Measurements from ENCODE around the gene C5orf63. TPM values are rescaled to one million over a fixed set of nuclear protein-coding genes. Genes with fewer than 3 reads are reported as not detected.
"Not testable (repeated sequence)": the region's sequence is repeated elsewhere in the genome, so short reads cannot be mapped to it uniquely, and the experiment has no call there.

The C5orf63 gene
- total RNA-seq, 1 donor from 2014 or later, result 10.3 TPM

GRCh38 chr5:127055880-127056653 lies 17.2 kb downstream of the C5orf63 start:
- no peak overlapping the region for H3K4me3 ChIP-seq
- no peaks in the 10 kb centered on the region for H3K4me1 ChIP-seq
- H3K9me3 ChIP-seq (replicated peaks), result no peaks in the 10 kb centered on the region
- no peaks in the 10 kb centered on the region for H3K27me3 ChIP-seq (ENCODE audit: low read depth)
- peaks cover 7% of the 10 kb centered on the region for H3K36me3 ChIP-seq
- H3K27ac ChIP-seq (replicated peaks), result no peak overlapping the region
- intact Hi-C loops (cut with micrococcal nuclease), result no loop called here
- no peak for TF ChIP-seq CTCF (IDR thresholded peaks at IDR 0.05; ENCODE audit: borderline replicate concordance)
- DNase-seq, result no peak

DNA sequence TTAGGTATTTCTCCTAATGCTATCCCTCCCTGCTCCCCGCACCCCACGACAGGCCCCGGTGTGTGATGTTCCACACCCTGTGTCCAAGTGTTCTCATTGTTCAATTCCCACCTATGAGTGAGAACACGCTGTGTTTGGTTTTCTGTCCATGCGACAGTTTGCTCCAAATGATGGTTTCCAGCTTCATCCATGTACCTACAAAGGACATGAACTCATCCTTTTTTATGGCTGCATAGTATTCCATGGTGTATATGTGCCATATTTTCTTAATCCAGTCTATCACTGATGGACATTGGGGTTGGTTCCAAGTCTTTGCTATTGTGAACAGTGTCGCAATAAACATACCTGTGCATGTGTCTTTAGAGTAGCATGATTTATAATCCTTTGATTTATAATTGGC lies 19.8 kb downstream of the C5orf63 start:
- H3K4me1 ChIP-seq; H3K36me3 ChIP-seq; DNase-seq; H3K27me3 ChIP-seq (ENCODE audit: low read depth); H3K9me3 ChIP-seq (replicated peaks); H3K27ac ChIP-seq (replicated peaks); H3K4me3 ChIP-seq; intact Hi-C loops (cut with micrococcal nuclease): not testable (repeated sequence)

DNA sequence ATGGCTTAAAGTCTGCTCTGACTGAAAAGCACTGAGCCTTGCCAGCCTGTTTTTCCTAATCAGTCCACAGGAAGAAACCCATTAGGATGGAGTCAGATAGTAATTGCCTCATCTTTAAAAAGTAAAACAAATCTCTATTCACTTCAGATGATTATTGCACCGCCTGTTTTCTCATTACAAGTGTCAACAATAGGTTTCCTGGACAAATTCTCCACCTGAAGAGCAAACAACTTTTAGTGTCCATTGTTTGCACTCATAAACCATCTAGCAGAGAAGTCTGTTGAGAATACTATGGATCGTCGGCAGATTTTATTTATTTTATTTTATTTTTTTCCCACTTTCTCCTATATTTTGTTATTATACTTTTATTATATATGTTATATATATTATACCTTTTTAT lies 20.3 kb downstream of the C5orf63 start:
- Histone ChIP-seq H3K9me3 (replicated peaks) (no peaks in the 10 kb centered on the region), H3K4me3 (no peak overlapping the region), H3K4me1 (no peaks in the 10 kb centered on the region), H3K36me3 (peaks cover 7% of the 10 kb centered on the region), H3K27me3 (ENCODE audit: low read depth) (no peaks in the 10 kb centered on the region), H3K27ac (replicated peaks) (no peak overlapping the region)
- intact Hi-C loops (cut with micrococcal nuclease), result no loop called here
- DNase-seq, result no peak
- no peak for TF ChIP-seq CTCF (IDR thresholded peaks at IDR 0.05; ENCODE audit: borderline replicate concordance)

DNA sequence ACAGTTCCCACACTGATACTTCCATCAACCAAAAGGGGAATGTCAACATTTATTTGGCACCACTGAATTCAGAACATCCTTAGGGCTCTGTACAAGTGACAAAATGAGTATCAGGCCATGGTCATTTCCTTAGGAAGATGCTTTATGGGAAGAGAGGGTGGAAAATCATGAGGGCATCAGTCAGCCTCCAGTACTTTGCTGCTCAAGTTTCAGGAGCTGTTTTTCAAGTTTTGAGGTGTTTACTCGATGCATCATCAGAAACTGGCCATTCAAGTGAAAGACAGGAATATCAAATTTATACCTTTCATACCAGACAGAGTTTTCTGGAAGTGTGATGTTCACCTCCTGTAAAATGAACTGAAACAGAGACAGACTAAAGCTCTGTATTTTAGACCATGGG lies 21.7 kb downstream of the C5orf63 start:
- Histone ChIP-seq H3K27me3 (ENCODE audit: low read depth) (no peaks in the 10 kb centered on the region), H3K4me1 (no peaks in the 10 kb centered on the region), H3K4me3 (no peak overlapping the region), H3K36me3 (peaks cover 7% of the 10 kb centered on the region), H3K27ac (replicated peaks) (no peak overlapping the region), H3K9me3 (replicated peaks) (no peaks in the 10 kb centered on the region)
- intact Hi-C loops (cut with micrococcal nuclease), result no loop called here
- TF ChIP-seq CTCF (IDR thresholded peaks at IDR 0.05; ENCODE audit: borderline replicate concordance), result no peak
- DNase-seq, result no peak

DNA sequence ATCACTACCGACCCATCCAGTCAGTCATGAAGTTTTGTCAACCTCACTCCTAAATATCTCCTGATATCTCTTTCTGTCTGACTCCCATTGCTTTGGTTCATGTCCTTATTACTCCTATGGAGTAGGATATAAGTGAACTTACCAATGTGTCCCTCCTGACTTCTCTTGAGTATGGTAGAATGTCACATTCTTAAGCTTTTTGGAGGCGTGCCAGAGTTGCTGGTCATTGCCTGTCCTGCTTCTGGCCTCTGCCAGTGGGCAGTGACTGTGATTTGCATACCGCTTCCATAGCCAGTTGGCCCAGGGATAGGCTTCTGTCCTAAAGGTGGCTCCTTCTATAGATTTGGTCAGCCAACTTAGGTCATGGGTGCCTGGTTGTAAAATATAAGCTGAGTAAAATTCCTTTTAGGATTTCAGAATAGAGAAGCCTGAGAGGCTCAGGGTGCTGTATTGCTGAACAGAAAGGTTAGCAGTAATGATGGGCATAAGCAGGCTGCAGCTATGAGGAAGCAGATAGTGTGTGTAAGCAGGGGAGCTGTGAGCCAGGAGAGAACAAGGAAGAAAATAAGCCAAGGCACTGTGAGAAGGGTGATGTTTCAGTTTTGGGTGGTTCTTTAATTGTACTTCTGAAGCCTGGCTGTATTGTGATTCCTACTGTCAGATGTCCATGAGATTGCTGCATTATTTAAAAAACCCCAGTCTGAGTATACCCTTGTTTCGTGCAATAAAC lies 26.8 kb downstream of the C5orf63 start:
- intact Hi-C loops (cut with micrococcal nuclease), result loop anchor here (10.0 kb wide), 1 partner anchor 212 kb away; no protein-coding TSS in a partner anchor
- H3K36me3 ChIP-seq, result no peaks in the 10 kb centered on the region
- H3K4me1 ChIP-seq, result peaks cover 10% of the 10 kb centered on the region
- no peak overlapping the region for H3K27ac ChIP-seq (replicated peaks)
- no peaks in the 10 kb centered on the region for H3K27me3 ChIP-seq (ENCODE audit: low read depth)
- no peak for TF ChIP-seq CTCF (IDR thresholded peaks at IDR 0.05; ENCODE audit: borderline replicate concordance)
- no peak for DNase-seq
- H3K9me3 ChIP-seq (replicated peaks), result no peaks in the 10 kb centered on the region
- H3K4me3 ChIP-seq, result no peak overlapping the region

GRCh38 chr5:127042593-127042992 lies 30.7 kb downstream of the C5orf63 start:
- Histone ChIP-seq H3K27ac (replicated peaks) (no peak overlapping the region), H3K36me3 (no peaks in the 10 kb centered on the region), H3K4me1 (peaks cover 43% of the 10 kb centered on the region), H3K9me3 (replicated peaks) (no peaks in the 10 kb centered on the region), H3K27me3 (ENCODE audit: low read depth) (no peaks in the 10 kb centered on the region), H3K4me3 (no peak overlapping the region)
- intact Hi-C loops (cut with micrococcal nuclease), result loop anchor here (10.0 kb wide), 1 partner anchor 208 kb away; no protein-coding TSS in a partner anchor
- TF ChIP-seq CTCF (IDR thresholded peaks at IDR 0.05; ENCODE audit: borderline replicate concordance), result peak; percentile 47
- no peak for DNase-seq
